ENCODE results near the gene LAMB3.

LAMB3 gene

GRCh38 chr1:209607795-209608178 lies 44.4 kb downstream of the LAMB3 start:
- DNase-seq (ENCODE audit: low spot score in 2 of 2) (no peak), ATAC-seq (peak; percentile 9)
- H3K4me1 Mint-ChIP-seq: no peaks in the 10 kb centered on the region
- H3K9me3 Mint-ChIP-seq: no peaks in the 10 kb centered on the region
- no peak overlapping the region for H3K4me3 Mint-ChIP-seq
- H3K27ac Mint-ChIP-seq: no peak overlapping the region
- no peaks in the 10 kb centered on the region for H3K36me3 Mint-ChIP-seq

- H3K27ac Mint-ChIP-seq: no peak overlapping the region
- ATAC-seq (peak; percentile 85), DNase-seq (ENCODE audit: low spot score in 2 of 2) (no peak)
- H3K4me1 Mint-ChIP-seq: no peaks in the 10 kb centered on the region
- H3K36me3 Mint-ChIP-seq: no peaks in the 10 kb centered on the region
- H3K4me3 Mint-ChIP-seq: no peak overlapping the region
- H3K9me3 Mint-ChIP-seq: no peaks in the 10 kb centered on the region
Measured at GRCh38 chr1:209607102-209607794, 45.0 kb downstream of the LAMB3 start.

- H3K27ac Mint-ChIP-seq: no peak overlapping the region
Measured at GRCh38 chr1:209603877-209604276, 48.3 kb downstream of the LAMB3 start.

GRCh38 chr1:209601809-209602657 lies 50.2 kb downstream of the LAMB3 start:
- Mint-ChIP-seq H3K9me3 (no peaks in the 10 kb centered on the region), H3K27ac (no peak overlapping the region), H3K36me3 (no peaks in the 10 kb centered on the region), H3K4me1 (no peaks in the 10 kb centered on the region), H3K4me3 (no peak overlapping the region)
- DNase-seq (ENCODE audit: low spot score in 2 of 2) (no peak), ATAC-seq (peak; percentile 74)

More at GRCh38 chr1:209603877-209604276, 48.3 kb downstream of the LAMB3 start:
- Mint-ChIP-seq H3K36me3 (no peaks in the 10 kb centered on the region), H3K4me1 (no peaks in the 10 kb centered on the region), H3K9me3 (no peaks in the 10 kb centered on the region), H3K4me3 (no peak overlapping the region)
- no peak for ATAC-seq
- no peak for DNase-seq (ENCODE audit: low spot score in 2 of 2)

GRCh38 chr1:209600541-209600940 lies 51.7 kb downstream of the LAMB3 start:
- no peaks in the 10 kb centered on the region for H3K36me3 Mint-ChIP-seq
- H3K4me3 Mint-ChIP-seq: no peak overlapping the region
- no peaks in the 10 kb centered on the region for H3K9me3 Mint-ChIP-seq
- H3K4me1 Mint-ChIP-seq: no peaks in the 10 kb centered on the region
- H3K27ac Mint-ChIP-seq: no peak overlapping the region
- ATAC-seq (no peak), DNase-seq (ENCODE audit: low spot score in 2 of 2) (no peak)

- no peaks in the 10 kb centered on the region for H3K4me1 Mint-ChIP-seq
- no peaks in the 10 kb centered on the region for H3K9me3 Mint-ChIP-seq
- H3K4me3 Mint-ChIP-seq: no peak overlapping the region
- no peaks in the 10 kb centered on the region for H3K36me3 Mint-ChIP-seq
- H3K27ac Mint-ChIP-seq: no peak overlapping the region
- ATAC-seq (peak; percentile 31), DNase-seq (ENCODE audit: low spot score in 2 of 2) (no peak)
Measured at GRCh38 chr1:209598227-209598626, 54.0 kb downstream of the LAMB3 start.

GRCh38 chr1:209597499-209597898 lies 54.7 kb downstream of the LAMB3 start:
- Mint-ChIP-seq H3K9me3 (no peaks in the 10 kb centered on the region), H3K36me3 (no peaks in the 10 kb centered on the region), H3K4me1 (no peaks in the 10 kb centered on the region), H3K27ac (no peak overlapping the region), H3K4me3 (no peak overlapping the region)
- no peak for ATAC-seq
- no peak for DNase-seq (ENCODE audit: low spot score in 2 of 2)

GRCh38 chr1:209595599-209596285 lies 56.5 kb downstream of the LAMB3 start:
- Mint-ChIP-seq H3K9me3 (no peaks in the 10 kb centered on the region), H3K36me3 (no peaks in the 10 kb centered on the region), H3K27ac (no peak overlapping the region), H3K4me3 (no peak overlapping the region), H3K4me1 (no peaks in the 10 kb centered on the region)
- ATAC-seq (peak; percentile 22), DNase-seq (ENCODE audit: low spot score in 2 of 2) (no peak)

GRCh38 chr1:209595028-209595427 lies 57.2 kb downstream of the LAMB3 start:
- Mint-ChIP-seq H3K27ac (no peak overlapping the region), H3K4me3 (no peak overlapping the region), H3K4me1 (no peaks in the 10 kb centered on the region), H3K36me3 (no peaks in the 10 kb centered on the region), H3K9me3 (no peaks in the 10 kb centered on the region)
- DNase-seq (ENCODE audit: low spot score in 2 of 2) (no peak), ATAC-seq (no peak)

GRCh38 chr1:209594440-209594839 lies 57.8 kb downstream of the LAMB3 start:
- H3K4me3 Mint-ChIP-seq: no peak overlapping the region

GRCh38 chr1:209593747-209594146 lies 58.5 kb downstream of the LAMB3 start:
- DNase-seq (ENCODE audit: low spot score in 2 of 2) (no peak), ATAC-seq (no peak)
- H3K9me3 Mint-ChIP-seq: no peaks in the 10 kb centered on the region
- no peak overlapping the region for H3K4me3 Mint-ChIP-seq
- H3K36me3 Mint-ChIP-seq: no peaks in the 10 kb centered on the region
- H3K27ac Mint-ChIP-seq: no peak overlapping the region
- H3K4me1 Mint-ChIP-seq: no peaks in the 10 kb centered on the region

More at GRCh38 chr1:209594440-209594839, 57.8 kb downstream of the LAMB3 start:
- Mint-ChIP-seq H3K27ac (no peak overlapping the region), H3K4me1 (no peaks in the 10 kb centered on the region), H3K36me3 (no peaks in the 10 kb centered on the region), H3K9me3 (no peaks in the 10 kb centered on the region)
- ATAC-seq (no peak), DNase-seq (ENCODE audit: low spot score in 2 of 2) (no peak)

- Mint-ChIP-seq H3K9me3 (no peaks in the 10 kb centered on the region), H3K36me3 (no peaks in the 10 kb centered on the region), H3K27ac (no peak overlapping the region), H3K4me3 (no peak overlapping the region), H3K4me1 (no peaks in the 10 kb centered on the region)
- ATAC-seq (no peak), DNase-seq (ENCODE audit: low spot score in 2 of 2) (no peak)
Measured at GRCh38 chr1:209590405-209590804, 61.8 kb downstream of the LAMB3 start.

GRCh38 chr1:209589863-209590262 lies 62.4 kb downstream of the LAMB3 start:
- no peak overlapping the region for H3K27ac Mint-ChIP-seq
- ATAC-seq: no peak
- no peak for DNase-seq (ENCODE audit: low spot score in 2 of 2)
- no peak overlapping the region for H3K4me3 Mint-ChIP-seq
- no peaks in the 10 kb centered on the region for H3K9me3 Mint-ChIP-seq
- H3K4me1 Mint-ChIP-seq: no peaks in the 10 kb centered on the region
- no peaks in the 10 kb centered on the region for H3K36me3 Mint-ChIP-seq

GRCh38 chr1:209589440-209589839 lies 62.8 kb downstream of the LAMB3 start:
- Mint-ChIP-seq H3K36me3 (no peaks in the 10 kb centered on the region), H3K27ac (no peak overlapping the region), H3K4me3 (no peak overlapping the region), H3K9me3 (no peaks in the 10 kb centered on the region), H3K4me1 (no peaks in the 10 kb centered on the region)
- peak; percentile 37 for ATAC-seq
- no peak for DNase-seq (ENCODE audit: low spot score in 2 of 2)

GRCh38 chr1:209587789-209588188 lies 64.4 kb downstream of the LAMB3 start:
- Mint-ChIP-seq H3K27ac (no peak overlapping the region), H3K36me3 (no peaks in the 10 kb centered on the region), H3K4me1 (no peaks in the 10 kb centered on the region), H3K9me3 (no peaks in the 10 kb centered on the region), H3K4me3 (no peak overlapping the region)
- ATAC-seq: no peak
- no peak for DNase-seq (ENCODE audit: low spot score in 2 of 2)

All from stimulated activated effector memory CD8-positive, alpha-beta T cell treated with anti-CD3 and anti-CD28 coated beads, Interleukin-12 subunit alpha, Interleukin-12 subunit beta, amount 100 ng/mL, for 72 hours (primary cell).